Gastroesophageal sphincter (tissue), 3 donors: ENCODE data around the gene TMEM201.

Experiments
- EP300 ChIP-seq: sonication (generic); formaldehyde crosslinking; IDR thresholded peaks from one replicate; pipeline ENCODE4 v1.6.1; 2017; ENCODE audit warnings: antibody characterized with exemption, mild to moderate bottlenecking
- POLR2A ChIP-seq, 2 donors: fragments of 450-650 bp; IDR thresholded peaks; one replicate each; pipeline ENCODE4 v1.6.1; 2017; ENCODE audit warnings: antibody characterized with exemption in 2 of 2, mild to moderate bottlenecking in 2 of 2, moderate library complexity in 1 of 2
- POLR2AphosphoS5 ChIP-seq: sonication (generic); formaldehyde crosslinking; IDR thresholded peaks from one replicate; pipeline ENCODE4 v1.6.1; 2017; ENCODE audit warnings: antibody characterized with exemption
- TF ChIP-seq, protein P1 (sequence below), 4 experiments: fragments of 200-600 bp in 2 of 4; fragments of 450-650 bp in 2 of 4; sonication (generic) in 1 of 4; IDR thresholded peaks; one replicate each; pipeline ENCODE4 v1.5.1; 2017 to 2019; ENCODE audit warnings: antibody characterized with exemption in 4 of 4, mild to moderate bottlenecking in 2 of 4, moderate library complexity in 2 of 4

GRCh38 chr1:9597361-9598315 is 8.9 kb downstream of the TMEM201 start:
- TF ChIP-seq POLR2A (IDR thresholded peaks at IDR 0.05): no peak
- TF ChIP-seq, protein P1, sequence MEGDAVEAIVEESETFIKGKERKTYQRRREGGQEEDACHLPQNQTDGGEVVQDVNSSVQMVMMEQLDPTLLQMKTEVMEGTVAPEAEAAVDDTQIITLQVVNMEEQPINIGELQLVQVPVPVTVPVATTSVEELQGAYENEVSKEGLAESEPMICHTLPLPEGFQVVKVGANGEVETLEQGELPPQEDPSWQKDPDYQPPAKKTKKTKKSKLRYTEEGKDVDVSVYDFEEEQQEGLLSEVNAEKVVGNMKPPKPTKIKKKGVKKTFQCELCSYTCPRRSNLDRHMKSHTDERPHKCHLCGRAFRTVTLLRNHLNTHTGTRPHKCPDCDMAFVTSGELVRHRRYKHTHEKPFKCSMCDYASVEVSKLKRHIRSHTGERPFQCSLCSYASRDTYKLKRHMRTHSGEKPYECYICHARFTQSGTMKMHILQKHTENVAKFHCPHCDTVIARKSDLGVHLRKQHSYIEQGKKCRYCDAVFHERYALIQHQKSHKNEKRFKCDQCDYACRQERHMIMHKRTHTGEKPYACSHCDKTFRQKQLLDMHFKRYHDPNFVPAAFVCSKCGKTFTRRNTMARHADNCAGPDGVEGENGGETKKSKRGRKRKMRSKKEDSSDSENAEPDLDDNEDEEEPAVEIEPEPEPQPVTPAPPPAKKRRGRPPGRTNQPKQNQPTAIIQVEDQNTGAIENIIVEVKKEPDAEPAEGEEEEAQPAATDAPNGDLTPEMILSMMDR (IDR thresholded peaks at IDR 0.05): no peak
- TF ChIP-seq POLR2AphosphoS5: no peak
- TF ChIP-seq EP300: no peak
